Endodermal cell (in vitro differentiated cells): ENCODE data around the gene ZSCAN16. TPM values are rescaled to one million over a fixed set of nuclear protein-coding genes. Genes with fewer than 3 reads are reported as not detected.

Experiments used
- DNase-seq: peaks from one replicate; pipeline ENCODE4 v3.0.0-alpha.2; 2017
- H3K27ac ChIP-seq: 2 replicates; pipeline ENCODE4 v1.5.1; 2013; ENCODE audit warnings: mild to moderate bottlenecking, low read depth, low read length, moderate library complexity
- H3K27me3 ChIP-seq: 2 replicates; pipeline ENCODE4 v1.6.1; 2013; ENCODE audit warnings: mild to moderate bottlenecking, low read length, moderate library complexity; ENCODE audit not compliant: insufficient read depth, control insufficient read depth, poor library complexity, severe bottlenecking
- H3K36me3 ChIP-seq: 2 replicates; pipeline ENCODE4 v1.7.0; 2013; ENCODE audit warnings: mild to moderate bottlenecking, low read length, moderate library complexity; ENCODE audit not compliant: control insufficient read depth, insufficient read depth
- H3K4me1 ChIP-seq: one replicate; pipeline ENCODE4 v1.7.0; 2013; ENCODE audit warnings: low read length; ENCODE audit not compliant: control insufficient read depth, insufficient read depth
- H3K4me3 ChIP-seq: 2 replicates; pipeline ENCODE4 v1.5.1; 2013; ENCODE audit warnings: mild to moderate bottlenecking, low read length, moderate library complexity
- H3K9ac ChIP-seq: 2 replicates; pipeline ENCODE4 v1.6.1; 2013; ENCODE audit warnings: mild to moderate bottlenecking, low read length, moderate library complexity; ENCODE audit not compliant: poor library complexity, severe bottlenecking; ENCODE audit errors: extremely low read depth
- H3K9me3 ChIP-seq: 2 replicates; pipeline ENCODE4 v1.6.1; 2013; ENCODE audit warnings: mild to moderate bottlenecking, low read length, moderate library complexity; ENCODE audit not compliant: control insufficient read depth
- H3K27ac Mint-ChIP-seq: 2 replicates; pipeline ENCODE4 v1.8.0; 2020; ENCODE audit warnings: mixed read lengths
- H3K27me3 Mint-ChIP-seq: 2 replicates; pipeline ENCODE4 v1.8.0; 2021; ENCODE audit warnings: mild to moderate bottlenecking, mixed read lengths; ENCODE audit not compliant: insufficient read depth
- H3K36me3 Mint-ChIP-seq: 2 replicates; pipeline ENCODE4 v1.8.0; 2020; ENCODE audit warnings: low read depth, mixed read lengths
- H3K4me1 Mint-ChIP-seq: 2 replicates; pipeline ENCODE4 v1.8.0; 2020; ENCODE audit warnings: mixed read lengths
- H3K4me3 Mint-ChIP-seq: 2 replicates; pipeline ENCODE4 v1.8.0; 2020; ENCODE audit warnings: mild to moderate bottlenecking, moderate library complexity, mixed read lengths
- H3K9me3 Mint-ChIP-seq: 2 replicates; pipeline ENCODE4 v1.8.0; 2020; ENCODE audit warnings: mild to moderate bottlenecking, mixed read lengths
- CTCF ChIP-seq: fragments of 200-600 bp; sonication (generic); conservative IDR thresholded peaks from 2 replicates; pipeline ENCODE4 v1.5.0; 2021; ENCODE audit warnings: antibody characterized with exemption, mild to moderate bottlenecking
- WGBS, 2 experiments: methylation state at CpG; one replicate each; pipeline versions ENCODE4 v1.1.5 to v1.1.7; 2013; ENCODE audit warnings: missing lambda C conversion rate in 2 of 2, mixed read lengths in 1 of 2; ENCODE audit not compliant: insufficient coverage in 1 of 2, insufficient read length in 1 of 2; 5-methylcytosine and 5-hydroxymethylcytosine counted together
- total RNA-seq, 2 donors: library from RNA; stranded (reverse); fragmentation: NEBNext Ultra II Directional in 1 of 2; extraction: Animal tissue kit (Norgen Biotek cat#: 25700) in 1 of 2; gene quantifications; 2 replicates in 1 of 2; 3 replicates in 1 of 2; pipeline ENCODE4 v1.2.1, GENCODE V29; 2021

Gene ZSCAN16
- total RNA-seq, 2 donors from 2014 or later = 6.0 to 7.4 TPM

DNA sequence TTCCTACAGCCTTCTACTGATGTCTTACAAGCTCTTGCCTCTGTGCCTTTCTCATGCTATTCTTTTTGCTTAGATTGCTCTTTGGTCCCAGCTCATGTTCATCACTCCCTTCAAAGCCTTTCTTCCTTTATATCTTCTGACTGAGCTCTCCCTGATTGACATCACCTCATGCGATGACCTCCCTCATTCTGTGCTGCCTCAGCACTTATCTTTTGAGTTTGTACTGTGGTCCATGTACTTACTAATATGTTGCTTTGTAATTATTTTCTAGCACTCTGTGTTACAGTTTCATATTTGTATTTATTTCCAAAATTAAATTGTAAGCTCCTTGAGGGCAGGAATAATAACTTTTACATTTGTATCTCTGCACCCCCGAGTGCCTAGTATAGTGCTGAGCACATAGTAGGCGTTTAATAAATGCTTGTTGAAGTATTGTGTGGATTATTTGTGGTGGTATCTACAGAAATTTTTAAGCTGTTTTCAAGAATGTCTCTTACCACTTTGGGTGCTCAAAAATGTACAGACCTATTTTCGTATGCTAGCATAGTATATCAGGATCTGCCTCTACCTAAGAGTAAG is 34.7 kb downstream of the ZSCAN16 start:
- peaks cover 51% of the 10 kb centered on the region for H3K36me3 ChIP-seq
- 91% methylated on average over 4 of the region's 4 CpGs; no CpG with 5 or more reads in 1 of the 2 experiments for WGBS, 2 experiments
- Mint-ChIP-seq H3K4me1 (no peaks in the 10 kb centered on the region), H3K4me3 (no peak overlapping the region), H3K9me3 (peaks cover 39% of the 10 kb centered on the region), H3K36me3 (peaks cover 56% of the 10 kb centered on the region), H3K27me3 (peaks cover 32% of the 10 kb centered on the region), H3K27ac (no peak overlapping the region)
- H3K9ac ChIP-seq = no peak overlapping the region
- no peaks in the 10 kb centered on the region for H3K4me1 ChIP-seq
- H3K27me3 ChIP-seq = peaks cover 6% of the 10 kb centered on the region
- H3K9me3 ChIP-seq = no peaks in the 10 kb centered on the region
- H3K4me3 ChIP-seq = no peak overlapping the region
- no peak overlapping the region for H3K27ac ChIP-seq
- TF ChIP-seq CTCF = no peak
- DNase-seq = no peak

GRCh38 chr6:28160233-28160632 is 35.8 kb downstream of the ZSCAN16 start:
- no peak overlapping the region for H3K4me3 ChIP-seq
- WGBS, 2 experiments = 92 to 94% methylated on average over 2 of the region's 2 CpGs
- H3K27ac ChIP-seq = no peak overlapping the region
- no peaks in the 10 kb centered on the region for H3K9me3 ChIP-seq
- peaks cover 45% of the 10 kb centered on the region for H3K36me3 Mint-ChIP-seq
- H3K4me1 ChIP-seq = no peaks in the 10 kb centered on the region
- DNase-seq = no peak
- peaks cover 15% of the 10 kb centered on the region for H3K27me3 ChIP-seq
- no peak overlapping the region for H3K4me3 Mint-ChIP-seq
- TF ChIP-seq CTCF = no peak
- peaks cover 28% of the 10 kb centered on the region for H3K9me3 Mint-ChIP-seq
- no peak overlapping the region for H3K9ac ChIP-seq
- peaks cover 43% of the 10 kb centered on the region for H3K27me3 Mint-ChIP-seq
- H3K36me3 ChIP-seq = peaks cover 40% of the 10 kb centered on the region
- no peak overlapping the region for H3K27ac Mint-ChIP-seq
- H3K4me1 Mint-ChIP-seq = no peaks in the 10 kb centered on the region

DNA sequence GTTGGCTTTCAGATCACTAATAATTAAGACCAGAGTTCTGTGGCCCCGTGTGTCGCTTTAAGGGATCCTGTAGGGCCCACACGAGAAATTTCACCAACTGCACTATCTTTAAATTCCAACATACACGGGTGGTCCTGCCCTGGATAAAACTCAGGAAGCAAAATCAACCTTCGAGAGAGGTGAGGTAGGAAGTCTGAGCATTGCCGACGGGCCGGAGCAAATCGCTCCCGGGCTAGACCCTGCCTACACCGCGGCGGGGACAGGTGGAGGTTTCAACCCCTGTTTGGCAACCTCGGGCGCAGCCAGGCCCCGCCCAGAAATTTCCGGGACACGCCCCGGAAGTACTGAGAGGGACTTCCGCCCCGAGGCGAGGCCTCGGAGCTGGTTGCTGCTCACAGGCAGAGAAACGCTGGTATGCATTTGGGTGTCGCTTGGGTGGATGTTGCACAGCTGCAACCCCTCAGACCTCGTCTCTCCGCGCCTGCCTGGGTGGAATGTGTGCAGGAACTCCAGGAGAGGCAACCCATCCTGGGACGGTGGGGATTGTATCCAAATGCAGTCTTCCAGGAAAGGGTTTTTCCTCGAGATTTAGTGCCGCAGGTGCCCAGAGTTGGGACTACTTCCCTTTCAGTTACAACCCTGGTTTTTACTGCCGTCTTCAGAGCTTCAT is 37.1 kb downstream of the ZSCAN16 start:
- Histone ChIP-seq H3K4me3 (peak overlapping the region; percentile 36), H3K9me3 (no peaks in the 10 kb centered on the region), H3K36me3 (peaks cover 27% of the 10 kb centered on the region), H3K9ac (no peak overlapping the region), H3K4me1 (no peaks in the 10 kb centered on the region), H3K27me3 (peaks cover 18% of the 10 kb centered on the region), H3K27ac (no peak overlapping the region)
- Mint-ChIP-seq H3K27ac (no peak overlapping the region), H3K9me3 (peaks cover 22% of the 10 kb centered on the region), H3K4me1 (no peaks in the 10 kb centered on the region), H3K36me3 (peaks cover 32% of the 10 kb centered on the region), H3K4me3 (peak overlapping the region; percentile 57), H3K27me3 (peaks cover 53% of the 10 kb centered on the region)
- no peak for TF ChIP-seq CTCF
- peak; percentile 95 for DNase-seq
- WGBS, 2 experiments = 66 to 87% methylated on average over 15 to 32 of the region's 32 CpGs
